Tibial nerve (tissue), 4 donors: ENCODE measurements around the gene SLC25A18. TPM values are rescaled to one million over a fixed set of nuclear protein-coding genes. Genes with fewer than 3 reads are reported as not detected.

ENCODE experiments used
- DNase-seq, 2 donors: peaks; one replicate each; pipeline ENCODE4 v3.0.0-alpha.2; 2019; ENCODE audit warnings: low spot score in 2 of 2
- H3K27ac ChIP-seq, 4 donors: fragments of 200-600 bp; sonication (generic) in 3 of 4; one replicate each; pipeline ENCODE4 v1.5.1; 2017 to 2019; ENCODE audit warnings: mild to moderate bottlenecking in 1 of 4
- H3K27me3 ChIP-seq, 2 donors: fragments of 200-600 bp; sonication (generic) in 1 of 2; one replicate each; pipeline versions ENCODE4 v1.5.1 to v1.6.0; 2017 to 2019
- H3K36me3 ChIP-seq, 3 donors: fragments of 200-600 bp; sonication (generic); one replicate each; pipeline ENCODE4 v1.5.1; 2018 to 2019
- H3K4me1 ChIP-seq, 4 donors: fragments of 200-600 bp; sonication (generic) in 3 of 4; one replicate each; pipeline ENCODE4 v1.5.1; 2017 to 2019
- H3K4me3 ChIP-seq, 4 donors: fragments of 200-600 bp; sonication (generic) in 3 of 4; one replicate each; pipeline ENCODE4 v1.5.1; 2017 to 2019; ENCODE audit warnings: mild to moderate bottlenecking in 1 of 4, moderate library complexity in 1 of 4
- H3K9me3 ChIP-seq, 4 donors: fragments of 200-600 bp; sonication (generic) in 3 of 4; one replicate each; pipeline ENCODE4 v1.5.1; 2017 to 2019
- EP300 ChIP-seq, 2 donors: sonication (generic); formaldehyde crosslinking; IDR thresholded peaks; one replicate each; pipeline ENCODE4 v1.6.1; 2017; ENCODE audit warnings: antibody characterized with exemption in 2 of 2, mild to moderate bottlenecking in 1 of 2
- POLR2A ChIP-seq, 2 donors: fragments of 450-650 bp; IDR thresholded peaks; one replicate each; pipeline ENCODE4 v1.6.1; 2017; ENCODE audit warnings: antibody characterized with exemption in 2 of 2, mild to moderate bottlenecking in 2 of 2, moderate library complexity in 2 of 2
- WGBS, 2 donors: methylation state at CpG; one replicate each; pipeline ENCODE4 v1.1.5; 2018; 5-methylcytosine and 5-hydroxymethylcytosine counted together
- total RNA-seq, 4 donors: library from RNA; depleted of rRNA; stranded (reverse); fragments of >200 nt; gene quantifications; one replicate each; pipeline ENCODE4 v1.1.0, GENCODE V29; 2016
- TF ChIP-seq, protein P1 (sequence below), 5 experiments: fragments of 200-600 bp in 3 of 5; fragments of 450-650 bp in 2 of 5; sonication (generic) in 3 of 5; IDR thresholded peaks; one replicate each; pipeline ENCODE4 v1.5.1; 2016 to 2019; ENCODE audit warnings: antibody characterized with exemption in 5 of 5, mild to moderate bottlenecking in 3 of 5, moderate library complexity in 2 of 5

Gene SLC25A18
- total RNA-seq, 4 donors from 2014 or later: 2.2 to 5.9 (median 4.8) TPM

DNA sequence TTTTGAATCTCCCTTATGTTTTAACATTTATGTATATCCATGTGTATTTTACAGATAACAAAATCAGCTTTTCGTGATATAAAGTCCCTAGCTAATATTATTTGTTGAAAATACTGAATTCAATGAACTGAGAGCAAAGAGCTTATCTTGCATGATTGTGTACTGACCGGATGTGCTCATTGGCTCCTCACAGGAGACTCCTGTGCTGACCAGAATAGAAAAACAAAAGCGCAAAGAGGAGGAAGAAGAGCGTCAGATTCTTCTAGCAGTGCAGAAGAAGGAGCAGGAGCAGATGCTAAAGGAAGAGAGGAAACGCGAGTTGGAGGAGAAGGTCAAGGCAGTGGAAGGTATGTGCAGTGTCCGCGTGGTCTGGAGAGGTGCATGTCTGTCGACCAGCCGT lies 39.4 kb upstream of the SLC25A18 start:
- Histone ChIP-seq H3K27ac (no peak overlapping the region), H3K27me3 (no peaks in the 10 kb centered on the region), H3K36me3 (no peaks in the 10 kb centered on the region), H3K4me3 (no peak overlapping the region), H3K4me1 (no peaks in the 10 kb centered on the region), H3K9me3 (no peaks in the 10 kb centered on the region)
- TF ChIP-seq, protein P1, sequence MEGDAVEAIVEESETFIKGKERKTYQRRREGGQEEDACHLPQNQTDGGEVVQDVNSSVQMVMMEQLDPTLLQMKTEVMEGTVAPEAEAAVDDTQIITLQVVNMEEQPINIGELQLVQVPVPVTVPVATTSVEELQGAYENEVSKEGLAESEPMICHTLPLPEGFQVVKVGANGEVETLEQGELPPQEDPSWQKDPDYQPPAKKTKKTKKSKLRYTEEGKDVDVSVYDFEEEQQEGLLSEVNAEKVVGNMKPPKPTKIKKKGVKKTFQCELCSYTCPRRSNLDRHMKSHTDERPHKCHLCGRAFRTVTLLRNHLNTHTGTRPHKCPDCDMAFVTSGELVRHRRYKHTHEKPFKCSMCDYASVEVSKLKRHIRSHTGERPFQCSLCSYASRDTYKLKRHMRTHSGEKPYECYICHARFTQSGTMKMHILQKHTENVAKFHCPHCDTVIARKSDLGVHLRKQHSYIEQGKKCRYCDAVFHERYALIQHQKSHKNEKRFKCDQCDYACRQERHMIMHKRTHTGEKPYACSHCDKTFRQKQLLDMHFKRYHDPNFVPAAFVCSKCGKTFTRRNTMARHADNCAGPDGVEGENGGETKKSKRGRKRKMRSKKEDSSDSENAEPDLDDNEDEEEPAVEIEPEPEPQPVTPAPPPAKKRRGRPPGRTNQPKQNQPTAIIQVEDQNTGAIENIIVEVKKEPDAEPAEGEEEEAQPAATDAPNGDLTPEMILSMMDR (IDR thresholded peaks at IDR 0.05): no peak
- no peak for TF ChIP-seq EP300 (IDR thresholded peaks at IDR 0.05)
- TF ChIP-seq POLR2A (IDR thresholded peaks at IDR 0.05): no peak
- WGBS, 2 donors: 90 to 91% methylated on average over 10 of the region's 10 CpGs
- DNase-seq: no peak

- no peak overlapping the region for H3K27ac ChIP-seq
- TF ChIP-seq EP300 (IDR thresholded peaks at IDR 0.05): no peak
- TF ChIP-seq, protein P1 (IDR thresholded peaks at IDR 0.05): no peak
- no peak for TF ChIP-seq POLR2A (IDR thresholded peaks at IDR 0.05)
- H3K27me3 ChIP-seq: no peaks in the 10 kb centered on the region
- no peak for DNase-seq
- no peaks in the 10 kb centered on the region for H3K9me3 ChIP-seq
- no peaks in the 10 kb centered on the region for H3K4me1 ChIP-seq
- 66 to 83% methylated on average over 5 of the region's 5 CpGs for WGBS, 2 donors
- H3K36me3 ChIP-seq: peaks cover 0 to 3% (median 0%) of the 10 kb centered on the region in 3 donors
- no peak overlapping the region for H3K4me3 ChIP-seq
These were observed 27.0 kb upstream of the SLC25A18 start for GRCh38 chr22:17536269-17536668.

DNA sequence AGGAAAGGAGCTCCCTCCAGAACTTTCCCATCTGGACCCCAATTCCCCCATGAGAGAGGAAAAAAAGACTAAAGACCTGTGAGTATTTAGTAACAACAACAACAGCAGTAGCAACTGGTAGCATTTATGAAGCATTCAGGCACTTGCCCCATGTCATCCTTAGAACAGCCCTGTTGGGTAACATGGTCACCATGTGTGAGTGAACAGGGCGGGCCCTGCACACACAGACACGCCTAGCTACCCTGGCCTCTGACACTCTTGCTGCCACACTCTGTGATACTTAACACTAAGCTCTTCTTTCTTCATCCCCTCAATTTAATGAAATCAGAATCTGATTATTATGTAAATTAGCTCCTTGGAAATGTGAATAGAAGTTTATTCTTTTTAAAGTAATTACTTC lies 26.1 kb upstream of the SLC25A18 start:
- H3K27ac ChIP-seq: no peak overlapping the region
- WGBS, 2 donors: 85 to 96% methylated on average over 2 of the region's 2 CpGs

DNA sequence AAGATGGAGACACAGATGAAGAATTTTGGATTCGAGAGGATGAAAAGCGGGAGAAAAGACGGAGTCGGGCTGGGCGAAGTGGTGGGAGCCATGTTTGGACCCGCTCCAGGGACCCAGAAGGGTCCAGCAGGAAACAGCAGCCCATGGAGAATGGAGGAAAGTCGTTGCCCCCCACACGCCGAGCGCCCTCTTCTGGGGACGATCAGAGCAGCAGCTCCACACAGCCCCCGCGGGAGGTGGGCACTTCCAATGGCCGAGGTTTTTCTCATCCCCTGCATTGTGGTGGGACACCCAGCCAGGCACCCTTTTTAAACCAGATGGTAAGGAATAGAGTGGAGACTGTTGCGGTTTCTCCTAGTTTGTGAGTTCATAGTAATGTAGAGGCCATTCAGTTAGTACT lies 22.8 kb upstream of the SLC25A18 start:
- Histone ChIP-seq H3K27me3 (no peaks in the 10 kb centered on the region), H3K9me3 (no peaks in the 10 kb centered on the region), H3K4me1 (no peaks in the 10 kb centered on the region), H3K4me3 (no peak overlapping the region), H3K36me3 (peaks cover 0 to 29% (median 0%) of the 10 kb centered on the region in 3 donors), H3K27ac (no peak overlapping the region)
- no peak for DNase-seq
- TF ChIP-seq POLR2A (IDR thresholded peaks at IDR 0.05) (no peak), EP300 (IDR thresholded peaks at IDR 0.05) (no peak)
- TF ChIP-seq, protein P1 (IDR thresholded peaks at IDR 0.05): no peak
- 83 to 85% methylated on average over 15 of the region's 15 CpGs for WGBS, 2 donors

More for the DNA sequence above, 26.1 kb upstream of the SLC25A18 start:
- no peaks in the 10 kb centered on the region for H3K9me3 ChIP-seq
- TF ChIP-seq POLR2A (IDR thresholded peaks at IDR 0.05) (no peak), EP300 (IDR thresholded peaks at IDR 0.05) (no peak)
- TF ChIP-seq, protein P1 (IDR thresholded peaks at IDR 0.05): no peak
- peaks cover 0 to 12% (median 0%) of the 10 kb centered on the region in 3 donors for H3K36me3 ChIP-seq
- no peak overlapping the region for H3K4me3 ChIP-seq
- no peaks in the 10 kb centered on the region for H3K4me1 ChIP-seq
- no peaks in the 10 kb centered on the region for H3K27me3 ChIP-seq
- no peak for DNase-seq

GRCh38 chr22:17541476-17541875 lies 21.8 kb upstream of the SLC25A18 start:
- no peak for DNase-seq
- H3K9me3 ChIP-seq: no peaks in the 10 kb centered on the region
- no peak for TF ChIP-seq POLR2A (IDR thresholded peaks at IDR 0.05)
- TF ChIP-seq EP300 (IDR thresholded peaks at IDR 0.05): no peak
- TF ChIP-seq, protein P1 (IDR thresholded peaks at IDR 0.05): no peak
- peaks cover 0 to 29% (median 0%) of the 10 kb centered on the region in 3 donors for H3K36me3 ChIP-seq
- H3K27ac ChIP-seq: no peak overlapping the region
- no peak overlapping the region for H3K4me3 ChIP-seq
- H3K4me1 ChIP-seq: no peaks in the 10 kb centered on the region
- 87% methylated on average over 7 of the region's 7 CpGs for whole genome bisulfite sequencing, 2 donors
- H3K27me3 ChIP-seq: no peaks in the 10 kb centered on the region
